Measurements from ENCODE around the gene TAX1BP1. TPM values are rescaled to one million over a fixed set of nuclear protein-coding genes. Genes with fewer than 3 reads are reported as not detected.
A peak's percentile ranks its signal among the peaks of the same experiment; 100 is the strongest.

TAX1BP1 gene
- total RNA-seq, 6 experiments from 2014 or later: 39.2 to 63.8 (median 47.4) TPM

- no peak for DNase-seq
- no peaks in the 10 kb centered on the region for H3K36me3 ChIP-seq
- 69% methylated on average over 6 of the region's 6 CpGs for WGBS (ENCODE audit: insufficient coverage, low coverage, low lambda C conversion rate, missing lambda C conversion rate)
- no peaks in the 10 kb centered on the region for H3K27me3 ChIP-seq
- peaks cover 0 to 8% (median 3%) of the 10 kb centered on the region in 4 donors for H3K4me1 ChIP-seq
- TF ChIP-seq CTCF (IDR thresholded peaks at IDR 0.05): no peak
- no peak for TF ChIP-seq POLR2A (IDR thresholded peaks at IDR 0.05)
- H3K4me3 ChIP-seq: no peak overlapping the region
- ATAC-seq: no peak
- intact Hi-C loops (cut with DNase I): no loop called here
- no peaks in the 10 kb centered on the region for H3K9me3 ChIP-seq
- H3K27ac ChIP-seq: no peak overlapping the region
Observed at GRCh38 chr7:27730112-27730511, 9.8 kb upstream of the TAX1BP1 start.

GRCh38 chr7:27734583-27734982 is 5.4 kb upstream of the TAX1BP1 start:
- Histone ChIP-seq H3K4me3 (no peak overlapping the region), H3K27ac (peak overlapping the region in 2 of 3 donors; percentile 58 to 59), H3K27me3 (no peaks in the 10 kb centered on the region), H3K36me3 (no peaks in the 10 kb centered on the region), H3K9me3 (no peaks in the 10 kb centered on the region), H3K4me1 (peaks cover 0 to 35% (median 5%) of the 10 kb centered on the region in 4 donors)
- WGBS (ENCODE audit: insufficient coverage, low coverage, low lambda C conversion rate, missing lambda C conversion rate): no CpG with 5 or more reads among the region's 2 CpGs
- ATAC-seq: no peak
- TF ChIP-seq CTCF (IDR thresholded peaks at IDR 0.05) (no peak), POLR2A (IDR thresholded peaks at IDR 0.05) (no peak)
- no peak for DNase-seq
- intact Hi-C loops (cut with DNase I): no loop called here

GRCh38 chr7:27735165-27735564 is 4.8 kb upstream of the TAX1BP1 start:
- no peaks in the 10 kb centered on the region for H3K9me3 ChIP-seq
- no peak overlapping the region for H3K4me3 ChIP-seq
- H3K27me3 ChIP-seq: no peaks in the 10 kb centered on the region
- ATAC-seq (peak; percentile 54 to 66 (median 55)), DNase-seq (no peak)
- H3K4me1 ChIP-seq: peaks cover 0 to 35% (median 5%) of the 10 kb centered on the region in 4 donors
- intact Hi-C loops (cut with DNase I): no loop called here
- 73% methylated on average over 1 of the region's 1 CpG for WGBS (ENCODE audit: insufficient coverage, low coverage, low lambda C conversion rate, missing lambda C conversion rate)
- no peaks in the 10 kb centered on the region for H3K36me3 ChIP-seq
- TF ChIP-seq CTCF (IDR thresholded peaks at IDR 0.05): no peak
- no peak for TF ChIP-seq POLR2A (IDR thresholded peaks at IDR 0.05)
- peak overlapping the region in 2 of 3 donors; percentile 58 to 59 for H3K27ac ChIP-seq

GRCh38 chr7:27735831-27736230 is 4.1 kb upstream of the TAX1BP1 start:
- no peak overlapping the region for H3K4me3 ChIP-seq
- ATAC-seq (no peak), DNase-seq (no peak)
- TF ChIP-seq CTCF (IDR thresholded peaks at IDR 0.05) (no peak), POLR2A (IDR thresholded peaks at IDR 0.05) (no peak)
- no peaks in the 10 kb centered on the region for H3K36me3 ChIP-seq
- H3K27ac ChIP-seq: peak overlapping the region in 2 of 3 donors; percentile 24 to 57
- H3K9me3 ChIP-seq: no peaks in the 10 kb centered on the region
- no peaks in the 10 kb centered on the region for H3K27me3 ChIP-seq
- WGBS (ENCODE audit: insufficient coverage, low coverage, low lambda C conversion rate, missing lambda C conversion rate): 29% methylated on average over 2 of the region's 2 CpGs
- intact Hi-C loops (cut with DNase I): no loop called here
- peaks cover 0 to 35% (median 5%) of the 10 kb centered on the region in 4 donors for H3K4me1 ChIP-seq

GRCh38 chr7:27737178-27737577 is 2.8 kb upstream of the TAX1BP1 start:
- no peaks in the 10 kb centered on the region for H3K36me3 ChIP-seq
- DNase-seq (no peak), ATAC-seq (no peak)
- no peak overlapping the region for H3K27ac ChIP-seq
- 83% methylated on average over 2 of the region's 2 CpGs for WGBS (ENCODE audit: insufficient coverage, low coverage, low lambda C conversion rate, missing lambda C conversion rate)
- H3K9me3 ChIP-seq: no peaks in the 10 kb centered on the region
- no peaks in the 10 kb centered on the region for H3K27me3 ChIP-seq
- H3K4me1 ChIP-seq: peaks cover 0 to 44% (median 5%) of the 10 kb centered on the region in 4 donors
- intact Hi-C loops (cut with DNase I): no loop called here
- TF ChIP-seq POLR2A (IDR thresholded peaks at IDR 0.05) (no peak), CTCF (IDR thresholded peaks at IDR 0.05) (no peak)
- no peak overlapping the region for H3K4me3 ChIP-seq
